CD1c-positive myeloid dendritic cell (primary cell): ENCODE data around the gene AMD1.
"Not testable (repeated sequence)": the region's sequence is repeated elsewhere in the genome, so short reads cannot be mapped to it uniquely, and the experiment has no call there.

Source experiments
- DNase-seq: peaks from one replicate; pipeline ENCODE4 v3.0.0-alpha.2; 2016; ENCODE audit errors: extremely low spot score

AMD1 gene

GRCh38 chr6:110873981-110874879 lies at the start of gene AMD1:
Gene AMD1 (plus strand): TSS chr6:110874785. CDS start chr6:110875106, 321 bp downstream.
- peak; percentile 99 for DNase-seq

GRCh38 chr6:110826236-110827129 lies 48.1 kb upstream of the AMD1 start:
- DNase-seq = peak; percentile 73

- DNase-seq = no peak
These were observed 46.2 kb upstream of the AMD1 start for GRCh38 chr6:110828396-110828795.

GRCh38 chr6:110831405-110831804 lies 43.2 kb upstream of the AMD1 start:
- no peak for DNase-seq

GRCh38 chr6:110833831-110834230 lies 40.8 kb upstream of the AMD1 start:
- DNase-seq = no peak

GRCh38 chr6:110835751-110836150 lies 38.8 kb upstream of the AMD1 start:
- not testable (repeated sequence) for DNase-seq

GRCh38 chr6:110841266-110841665 lies 33.3 kb upstream of the AMD1 start:
- no peak for DNase-seq

GRCh38 chr6:110849781-110850180 lies 24.8 kb upstream of the AMD1 start:
- DNase-seq = no peak

GRCh38 chr6:110852773-110853172 lies 21.8 kb upstream of the AMD1 start:
- DNase-seq = no peak

- DNase-seq = no peak
These were observed 20.7 kb upstream of the AMD1 start for GRCh38 chr6:110853754-110854477.

GRCh38 chr6:110856296-110856695 lies 18.3 kb upstream of the AMD1 start:
- DNase-seq = no peak

- no peak for DNase-seq
These were observed 16.6 kb upstream of the AMD1 start for GRCh38 chr6:110858016-110858415.

GRCh38 chr6:110858562-110859214 lies 15.9 kb upstream of the AMD1 start:
- no peak for DNase-seq

- DNase-seq = peak; percentile 76
These were observed 15.2 kb upstream of the AMD1 start for GRCh38 chr6:110859335-110859792.

GRCh38 chr6:110864824-110865223 lies 9.8 kb upstream of the AMD1 start:
- no peak for DNase-seq

GRCh38 chr6:110874880-110875547 lies 429 bp downstream of the AMD1 start:
- DNase-seq = peak; percentile 36

- peak; percentile 55 for DNase-seq
These were observed 1.1 kb downstream of the AMD1 start for GRCh38 chr6:110875548-110876169.

- DNase-seq = peak; percentile 90
These were observed 1.7 kb downstream of the AMD1 start for GRCh38 chr6:110876170-110876773.

- no peak for DNase-seq
These were observed 2.4 kb downstream of the AMD1 start for GRCh38 chr6:110876806-110877564.
